ENCODE measurements around the gene LHX6. TPM values are rescaled to one million over a fixed set of nuclear protein-coding genes. Genes with fewer than 3 reads are reported as not detected.

Gene LHX6
- total and polyA plus RNA-seq, 2 of the 13 experiments (the other 11 are each of a cell fraction or from before 2014, with no cell fraction given), result 1.1 to 1.3 TPM

GRCh38 chr9:122213589-122214413 lies 15.0 kb downstream of the LHX6 start (continued):
- TF ChIP-seq, protein P1, sequence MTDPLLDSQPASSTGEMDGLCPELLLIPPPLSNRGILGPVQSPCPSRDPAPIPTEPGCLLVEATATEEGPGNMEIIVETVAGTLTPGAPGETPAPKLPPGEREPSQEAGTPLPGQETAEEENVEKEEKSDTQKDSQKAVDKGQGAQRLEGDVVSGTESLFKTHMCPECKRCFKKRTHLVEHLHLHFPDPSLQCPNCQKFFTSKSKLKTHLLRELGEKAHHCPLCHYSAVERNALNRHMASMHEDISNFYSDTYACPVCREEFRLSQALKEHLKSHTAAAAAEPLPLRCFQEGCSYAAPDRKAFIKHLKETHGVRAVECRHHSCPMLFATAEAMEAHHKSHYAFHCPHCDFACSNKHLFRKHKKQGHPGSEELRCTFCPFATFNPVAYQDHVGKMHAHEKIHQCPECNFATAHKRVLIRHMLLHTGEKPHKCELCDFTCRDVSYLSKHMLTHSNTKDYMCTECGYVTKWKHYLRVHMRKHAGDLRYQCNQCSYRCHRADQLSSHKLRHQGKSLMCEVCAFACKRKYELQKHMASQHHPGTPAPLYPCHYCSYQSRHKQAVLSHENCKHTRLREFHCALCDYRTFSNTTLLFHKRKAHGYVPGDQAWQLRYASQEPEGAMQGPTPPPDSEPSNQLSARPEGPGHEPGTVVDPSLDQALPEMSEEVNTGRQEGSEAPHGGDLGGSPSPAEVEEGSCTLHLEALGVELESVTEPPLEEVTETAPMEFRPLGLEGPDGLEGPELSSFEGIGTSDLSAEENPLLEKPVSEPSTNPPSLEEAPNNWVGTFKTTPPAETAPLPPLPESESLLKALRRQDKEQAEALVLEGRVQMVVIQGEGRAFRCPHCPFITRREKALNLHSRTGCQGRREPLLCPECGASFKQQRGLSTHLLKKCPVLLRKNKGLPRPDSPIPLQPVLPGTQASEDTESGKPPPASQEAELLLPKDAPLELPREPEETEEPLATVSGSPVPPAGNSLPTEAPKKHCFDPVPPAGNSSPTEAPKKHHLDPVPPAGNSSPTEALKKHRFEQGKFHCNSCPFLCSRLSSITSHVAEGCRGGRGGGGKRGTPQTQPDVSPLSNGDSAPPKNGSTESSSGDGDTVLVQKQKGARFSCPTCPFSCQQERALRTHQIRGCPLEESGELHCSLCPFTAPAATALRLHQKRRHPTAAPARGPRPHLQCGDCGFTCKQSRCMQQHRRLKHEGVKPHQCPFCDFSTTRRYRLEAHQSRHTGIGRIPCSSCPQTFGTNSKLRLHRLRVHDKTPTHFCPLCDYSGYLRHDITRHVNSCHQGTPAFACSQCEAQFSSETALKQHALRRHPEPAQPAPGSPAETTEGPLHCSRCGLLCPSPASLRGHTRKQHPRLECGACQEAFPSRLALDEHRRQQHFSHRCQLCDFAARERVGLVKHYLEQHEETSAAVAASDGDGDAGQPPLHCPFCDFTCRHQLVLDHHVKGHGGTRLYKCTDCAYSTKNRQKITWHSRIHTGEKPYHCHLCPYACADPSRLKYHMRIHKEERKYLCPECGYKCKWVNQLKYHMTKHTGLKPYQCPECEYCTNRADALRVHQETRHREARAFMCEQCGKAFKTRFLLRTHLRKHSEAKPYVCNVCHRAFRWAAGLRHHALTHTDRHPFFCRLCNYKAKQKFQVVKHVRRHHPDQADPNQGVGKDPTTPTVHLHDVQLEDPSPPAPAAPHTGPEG (CRISPR knock-in tag; IDR thresholded peaks at IDR 0.05), result peak; percentile 49; the same call in 1 of the 2 replicates
- no peak for TF ChIP-seq MEIS1 (CRISPR knock-in tag; IDR thresholded peaks at IDR 0.05; ENCODE audit: borderline replicate concordance)
- TF ChIP-seq ZSCAN31 (CRISPR knock-in tag; IDR thresholded peaks at IDR 0.05; ENCODE audit: low read depth), result 0 out of 2 replicates have a peak, but pooled peaks have one; percentile 48
- TF ChIP-seq TCF12 (IDR thresholded peaks at IDR 0.05), result no peak
- TF ChIP-seq TCF12 (CRISPR knock-in tag; IDR thresholded peaks at IDR 0.05), result no peak
- no peak for TF ChIP-seq ZBTB21 (CRISPR knock-in tag; IDR thresholded peaks at IDR 0.05)
- 0 out of 2 replicates have a peak, but pooled peaks have one; percentile 59 for TF ChIP-seq MAF1 (CRISPR knock-in tag; IDR thresholded peaks at IDR 0.05; ENCODE audit: borderline replicate concordance)
- TF ChIP-seq, protein P2, sequence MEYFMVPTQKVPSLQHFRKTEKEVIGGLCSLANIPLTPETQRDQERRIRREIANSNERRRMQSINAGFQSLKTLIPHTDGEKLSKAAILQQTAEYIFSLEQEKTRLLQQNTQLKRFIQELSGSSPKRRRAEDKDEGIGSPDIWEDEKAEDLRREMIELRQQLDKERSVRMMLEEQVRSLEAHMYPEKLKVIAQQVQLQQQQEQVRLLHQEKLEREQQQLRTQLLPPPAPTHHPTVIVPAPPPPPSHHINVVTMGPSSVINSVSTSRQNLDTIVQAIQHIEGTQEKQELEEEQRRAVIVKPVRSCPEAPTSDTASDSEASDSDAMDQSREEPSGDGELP (IDR thresholded peaks at IDR 0.05; ENCODE audit: borderline replicate concordance, low read depth), result peak; percentile 42; the same call in 1 of the 2 replicates
- TF ChIP-seq PTBP1 (IDR thresholded peaks at IDR 0.05; ENCODE audit: low read depth, low read length, poor library complexity, severe bottlenecking), result no peak
- peak; percentile 73; the same call in 1 of the 2 replicates for TF ChIP-seq ZNF773 (CRISPR knock-in tag; IDR thresholded peaks at IDR 0.05; ENCODE audit: borderline replicate concordance)
- TF ChIP-seq MEF2D (CRISPR knock-in tag; IDR thresholded peaks at IDR 0.05), result peak; percentile 46; the same call in 1 of the 2 replicates
- TF ChIP-seq ZFP62 (CRISPR knock-in tag; IDR thresholded peaks at IDR 0.05), result no peak
- TF ChIP-seq, protein P3, sequence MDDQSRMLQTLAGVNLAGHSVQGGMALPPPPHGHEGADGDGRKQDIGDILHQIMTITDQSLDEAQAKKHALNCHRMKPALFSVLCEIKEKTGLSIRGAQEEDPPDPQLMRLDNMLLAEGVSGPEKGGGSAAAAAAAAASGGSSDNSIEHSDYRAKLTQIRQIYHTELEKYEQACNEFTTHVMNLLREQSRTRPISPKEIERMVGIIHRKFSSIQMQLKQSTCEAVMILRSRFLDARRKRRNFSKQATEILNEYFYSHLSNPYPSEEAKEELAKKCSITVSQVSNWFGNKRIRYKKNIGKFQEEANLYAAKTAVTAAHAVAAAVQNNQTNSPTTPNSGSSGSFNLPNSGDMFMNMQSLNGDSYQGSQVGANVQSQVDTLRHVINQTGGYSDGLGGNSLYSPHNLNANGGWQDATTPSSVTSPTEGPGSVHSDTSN (CRISPR knock-in tag; IDR thresholded peaks at IDR 0.05; ENCODE audit: borderline replicate concordance), result peak; percentile 74; the same call in 1 of the 2 replicates
- no peak for TF ChIP-seq ADNP (CRISPR knock-in tag; IDR thresholded peaks at IDR 0.05)
- TF ChIP-seq ZNF790 (CRISPR knock-in tag; IDR thresholded peaks at IDR 0.05; ENCODE audit: borderline replicate concordance), result no peak
- no peak for TF ChIP-seq KLF11 (CRISPR knock-in tag; IDR thresholded peaks at IDR 0.05)
- peak; percentile 59; the same call in 1 of the 2 replicates for TF ChIP-seq MED13 (CRISPR knock-in tag; IDR thresholded peaks at IDR 0.05)

All from HepG2 (cell line).